ENCODE results near the gene ZNHIT1.

DNA sequence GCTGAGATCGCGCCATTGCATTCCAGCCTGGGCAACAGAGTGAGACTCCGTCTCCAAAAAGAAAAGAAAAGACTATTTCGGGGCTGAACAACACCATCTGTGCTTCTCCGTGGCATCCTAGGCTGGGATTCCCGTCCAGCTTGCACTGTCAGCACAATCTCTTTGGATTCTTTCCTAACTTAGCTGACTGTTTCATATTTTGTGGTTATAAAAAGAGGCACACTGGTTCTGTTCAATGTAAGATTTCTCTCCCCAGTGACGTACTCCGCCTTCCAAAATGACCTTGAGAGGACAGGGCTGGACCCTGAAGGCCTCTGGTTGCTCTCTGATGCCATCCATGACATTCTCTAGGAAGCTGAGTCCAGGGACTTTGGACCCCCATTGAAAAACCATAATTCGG, 8.8 kb downstream of the ZNHIT1 start:
- TF ChIP-seq, protein P1, sequence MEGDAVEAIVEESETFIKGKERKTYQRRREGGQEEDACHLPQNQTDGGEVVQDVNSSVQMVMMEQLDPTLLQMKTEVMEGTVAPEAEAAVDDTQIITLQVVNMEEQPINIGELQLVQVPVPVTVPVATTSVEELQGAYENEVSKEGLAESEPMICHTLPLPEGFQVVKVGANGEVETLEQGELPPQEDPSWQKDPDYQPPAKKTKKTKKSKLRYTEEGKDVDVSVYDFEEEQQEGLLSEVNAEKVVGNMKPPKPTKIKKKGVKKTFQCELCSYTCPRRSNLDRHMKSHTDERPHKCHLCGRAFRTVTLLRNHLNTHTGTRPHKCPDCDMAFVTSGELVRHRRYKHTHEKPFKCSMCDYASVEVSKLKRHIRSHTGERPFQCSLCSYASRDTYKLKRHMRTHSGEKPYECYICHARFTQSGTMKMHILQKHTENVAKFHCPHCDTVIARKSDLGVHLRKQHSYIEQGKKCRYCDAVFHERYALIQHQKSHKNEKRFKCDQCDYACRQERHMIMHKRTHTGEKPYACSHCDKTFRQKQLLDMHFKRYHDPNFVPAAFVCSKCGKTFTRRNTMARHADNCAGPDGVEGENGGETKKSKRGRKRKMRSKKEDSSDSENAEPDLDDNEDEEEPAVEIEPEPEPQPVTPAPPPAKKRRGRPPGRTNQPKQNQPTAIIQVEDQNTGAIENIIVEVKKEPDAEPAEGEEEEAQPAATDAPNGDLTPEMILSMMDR (IDR thresholded peaks at IDR 0.05): no peak
- TF ChIP-seq POLR2AphosphoS5 (IDR thresholded peaks at IDR 0.05): no peak
- TF ChIP-seq POLR2A (IDR thresholded peaks at IDR 0.05): no peak
- no peak for TF ChIP-seq EP300 (IDR thresholded peaks at IDR 0.05)

Measured in gastroesophageal sphincter (tissue), 3 donors.